Measurements from ENCODE around the gene ST6GAL1. TPM values are rescaled to one million over a fixed set of nuclear protein-coding genes. Genes with fewer than 3 reads are reported as not detected.
A peak's percentile ranks its signal among the peaks of the same experiment; 100 is the strongest.

Gene ST6GAL1
- total RNA-seq, 6 experiments from 2014 or later: 389 to 574 (median 483) TPM

DNA sequence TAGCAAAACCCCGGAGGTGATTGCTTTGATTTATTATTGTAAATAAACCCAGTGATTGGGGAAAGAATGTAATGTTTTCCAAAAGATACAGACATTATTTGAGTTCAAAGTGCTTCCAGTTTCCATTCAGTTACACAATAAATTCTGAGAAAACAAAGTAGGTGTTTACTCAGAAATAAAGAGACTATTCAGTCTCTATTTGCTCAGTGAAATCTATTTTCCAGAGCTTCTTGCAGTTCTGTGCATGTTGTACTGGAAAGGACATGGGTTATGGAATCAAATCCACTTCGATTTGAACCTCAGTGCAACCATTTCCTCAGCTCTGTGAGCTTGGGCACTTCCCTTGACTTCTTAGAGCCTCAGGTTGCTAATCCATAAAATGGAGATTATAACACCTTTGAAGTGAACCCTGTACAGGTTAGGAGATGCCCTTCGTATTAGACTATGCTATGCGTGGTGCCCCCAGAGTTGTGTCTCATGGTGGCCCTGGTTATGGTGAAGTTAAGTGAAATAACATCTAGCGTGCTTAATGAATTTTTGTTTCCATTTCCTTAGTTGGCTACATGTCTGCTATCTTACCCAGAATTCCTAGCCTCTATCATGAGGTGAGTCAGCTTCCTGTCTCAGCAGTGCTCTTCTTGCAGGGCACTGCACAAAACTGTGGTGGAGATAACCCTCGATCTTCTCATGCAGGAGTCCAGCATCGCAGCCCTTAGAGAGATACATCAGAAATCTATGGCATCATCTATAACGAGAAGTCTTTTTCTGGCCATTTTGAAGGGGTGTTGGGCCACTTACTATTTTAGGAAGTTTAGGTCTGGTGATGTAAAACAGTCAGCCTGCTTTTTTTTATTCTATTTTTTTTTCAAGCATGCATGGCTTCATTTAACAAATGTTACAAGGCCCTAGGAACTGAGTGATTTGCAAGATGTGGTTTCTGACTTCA lies 111.3 kb downstream of the ST6GAL1 start:
- peak; percentile 34 to 55 (median 46) for ATAC-seq
- Histone ChIP-seq H3K27me3 (no peaks in the 10 kb centered on the region), H3K4me1 (peaks cover 0 to 59% (median 23%) of the 10 kb centered on the region in 4 donors), H3K9me3 (no peaks in the 10 kb centered on the region), H3K27ac (peak overlapping the region; percentile 85 to 97 (median 95)), H3K4me3 (peak overlapping the region; percentile 40 to 67 (median 63)), H3K36me3 (peaks cover 0 to 30% (median 6%) of the 10 kb centered on the region in 4 donors)
- TF ChIP-seq, protein P1, sequence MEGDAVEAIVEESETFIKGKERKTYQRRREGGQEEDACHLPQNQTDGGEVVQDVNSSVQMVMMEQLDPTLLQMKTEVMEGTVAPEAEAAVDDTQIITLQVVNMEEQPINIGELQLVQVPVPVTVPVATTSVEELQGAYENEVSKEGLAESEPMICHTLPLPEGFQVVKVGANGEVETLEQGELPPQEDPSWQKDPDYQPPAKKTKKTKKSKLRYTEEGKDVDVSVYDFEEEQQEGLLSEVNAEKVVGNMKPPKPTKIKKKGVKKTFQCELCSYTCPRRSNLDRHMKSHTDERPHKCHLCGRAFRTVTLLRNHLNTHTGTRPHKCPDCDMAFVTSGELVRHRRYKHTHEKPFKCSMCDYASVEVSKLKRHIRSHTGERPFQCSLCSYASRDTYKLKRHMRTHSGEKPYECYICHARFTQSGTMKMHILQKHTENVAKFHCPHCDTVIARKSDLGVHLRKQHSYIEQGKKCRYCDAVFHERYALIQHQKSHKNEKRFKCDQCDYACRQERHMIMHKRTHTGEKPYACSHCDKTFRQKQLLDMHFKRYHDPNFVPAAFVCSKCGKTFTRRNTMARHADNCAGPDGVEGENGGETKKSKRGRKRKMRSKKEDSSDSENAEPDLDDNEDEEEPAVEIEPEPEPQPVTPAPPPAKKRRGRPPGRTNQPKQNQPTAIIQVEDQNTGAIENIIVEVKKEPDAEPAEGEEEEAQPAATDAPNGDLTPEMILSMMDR (IDR thresholded peaks at IDR 0.05): no peak
- peak; percentile 66 for TF ChIP-seq POLR2A (IDR thresholded peaks at IDR 0.05)
- DNase-seq: no peak
- intact Hi-C loops (cut with DNase I): loop anchor here in 1 of 2 donors (10.0 kb wide), 1 partner anchor 67 kb away; no protein-coding TSS in a partner anchor
- WGBS (ENCODE audit: insufficient coverage, low coverage, low lambda C conversion rate, missing lambda C conversion rate): 18% methylated on average over 8 of the region's 8 CpGs

DNA sequence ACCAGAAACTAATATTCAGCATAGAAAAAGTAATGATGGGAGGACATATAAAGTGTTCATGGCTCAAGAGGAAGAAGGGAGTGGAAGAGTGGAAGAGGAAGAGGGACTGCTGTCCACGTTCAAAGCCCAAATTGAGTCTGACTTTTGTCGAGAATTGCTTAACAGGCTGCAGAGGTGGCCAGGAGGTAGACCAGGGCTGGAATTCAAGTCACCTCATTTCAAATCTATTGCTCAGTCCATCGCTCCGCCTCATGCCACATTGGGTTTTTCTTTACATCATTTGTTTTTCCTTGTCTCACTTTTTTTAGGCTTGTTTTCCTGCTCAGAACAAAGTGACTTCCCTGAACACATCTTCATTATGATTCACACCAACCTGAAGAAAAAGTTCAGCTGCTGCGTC lies 112.0 kb downstream of the ST6GAL1 start:
- DNase-seq (no peak), ATAC-seq (peak in 2 of 4 donors; percentile 4 to 13)
- H3K4me1 ChIP-seq: peaks cover 0 to 65% (median 23%) of the 10 kb centered on the region in 4 donors
- peak overlapping the region; percentile 85 to 97 (median 95) for H3K27ac ChIP-seq
- no peaks in the 10 kb centered on the region for H3K27me3 ChIP-seq
- intact Hi-C loops (cut with DNase I): loop anchor here in 1 of 2 donors (10.0 kb wide), 1 partner anchor 68 kb away; no protein-coding TSS in a partner anchor
- 33% methylated on average over 5 of the region's 5 CpGs for WGBS (ENCODE audit: insufficient coverage, low coverage, low lambda C conversion rate, missing lambda C conversion rate)
- no peaks in the 10 kb centered on the region for H3K9me3 ChIP-seq
- H3K4me3 ChIP-seq: peak overlapping the region; percentile 17 to 67 (median 63)
- H3K36me3 ChIP-seq: peaks cover 0 to 30% (median 6%) of the 10 kb centered on the region in 4 donors
- TF ChIP-seq, protein P1 (IDR thresholded peaks at IDR 0.05): no peak

DNA sequence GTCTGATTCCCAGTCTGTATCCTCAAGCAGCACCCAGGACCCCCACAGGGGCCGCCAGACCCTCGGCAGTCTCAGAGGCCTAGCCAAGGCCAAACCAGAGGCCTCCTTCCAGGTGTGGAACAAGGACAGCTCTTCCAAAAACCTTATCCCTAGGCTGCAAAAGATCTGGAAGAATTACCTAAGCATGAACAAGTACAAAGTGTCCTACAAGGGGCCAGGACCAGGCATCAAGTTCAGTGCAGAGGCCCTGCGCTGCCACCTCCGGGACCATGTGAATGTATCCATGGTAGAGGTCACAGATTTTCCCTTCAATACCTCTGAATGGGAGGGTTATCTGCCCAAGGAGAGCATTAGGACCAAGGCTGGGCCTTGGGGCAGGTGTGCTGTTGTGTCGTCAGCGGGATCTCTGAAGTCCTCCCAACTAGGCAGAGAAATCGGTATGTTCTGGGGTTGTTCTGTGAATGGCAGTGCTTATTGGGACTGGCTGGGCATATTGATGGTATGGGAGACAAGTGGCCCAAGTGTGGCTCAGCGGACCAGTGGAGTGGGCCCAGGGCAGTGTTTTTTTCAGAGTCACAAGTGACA lies 112.6 kb downstream of the ST6GAL1 start:
- H3K27ac ChIP-seq: peak overlapping the region; percentile 85 to 97 (median 95)
- 78% methylated on average over 2 of the region's 8 CpGs for WGBS (ENCODE audit: insufficient coverage, low coverage, low lambda C conversion rate, missing lambda C conversion rate)
- no peak for DNase-seq
- intact Hi-C loops (cut with DNase I): loop anchor here in 1 of 2 donors (10.0 kb wide), 1 partner anchor 68 kb away; no protein-coding TSS in a partner anchor
- no peaks in the 10 kb centered on the region for H3K27me3 ChIP-seq
- no peak for ATAC-seq
- peaks cover 0 to 30% (median 6%) of the 10 kb centered on the region in 4 donors for H3K36me3 ChIP-seq
- H3K4me1 ChIP-seq: peaks cover 0 to 68% (median 23%) of the 10 kb centered on the region in 4 donors
- TF ChIP-seq POLR2A (IDR thresholded peaks at IDR 0.05): no peak
- no peaks in the 10 kb centered on the region for H3K9me3 ChIP-seq
- H3K4me3 ChIP-seq: peak overlapping the region; percentile 17 to 67 (median 63)

GRCh38 chr3:187044206-187044605 lies 113.9 kb downstream of the ST6GAL1 start:
- no peak for TF ChIP-seq POLR2A (IDR thresholded peaks at IDR 0.05)
- TF ChIP-seq, protein P1 (IDR thresholded peaks at IDR 0.05): no peak
- Histone ChIP-seq H3K36me3 (peaks cover 0 to 30% (median 6%) of the 10 kb centered on the region in 4 donors), H3K4me3 (peak overlapping the region; percentile 17 to 67 (median 63)), H3K4me1 (peaks cover 0 to 75% (median 27%) of the 10 kb centered on the region in 4 donors), H3K27ac (peak overlapping the region; percentile 85 to 97 (median 95)), H3K9me3 (no peaks in the 10 kb centered on the region), H3K27me3 (no peaks in the 10 kb centered on the region)
- DNase-seq (no peak), ATAC-seq (peak in 1 of 4 donors; percentile 0)
- intact Hi-C loops (cut with DNase I): loop anchor here in 1 of 2 donors (10.0 kb wide), 1 partner anchor 69 kb away; no protein-coding TSS in a partner anchor
- WGBS (ENCODE audit: insufficient coverage, low coverage, low lambda C conversion rate, missing lambda C conversion rate): 39% methylated on average over 3 of the region's 3 CpGs
